Progenitor cell of endocrine pancreas (in vitro differentiated cells): ENCODE results near the gene HAVCR1. TPM values are rescaled to one million over a fixed set of nuclear protein-coding genes. Genes with fewer than 3 reads are reported as not detected.
"Not testable (repeated sequence)": the region's sequence is repeated elsewhere in the genome, so short reads cannot be mapped to it uniquely, and the experiment has no call there.

ENCODE experiments used
- DNase-seq: peaks from one replicate; pipeline ENCODE4 v3.0.0; 2021; ENCODE audit warnings: low spot score; ENCODE audit not compliant: unreplicated experiment
- H3K27ac Mint-ChIP-seq: 2 replicates; pipeline ENCODE4 v1.8.0; 2021; ENCODE audit warnings: mild to moderate bottlenecking, moderate library complexity, mixed read lengths
- H3K27me3 Mint-ChIP-seq: 2 replicates; pipeline ENCODE4 v1.8.0; 2021; ENCODE audit warnings: mixed read lengths
- H3K36me3 Mint-ChIP-seq: 2 replicates; pipeline ENCODE4 v1.8.0; 2022; ENCODE audit warnings: mixed read lengths; ENCODE audit not compliant: insufficient read depth
- H3K4me1 Mint-ChIP-seq: 2 replicates; pipeline ENCODE4 v1.8.0; 2021; ENCODE audit warnings: low read depth, mixed read lengths
- H3K4me3 Mint-ChIP-seq: 2 replicates; pipeline ENCODE4 v1.8.0; 2021; ENCODE audit warnings: low read depth, mild to moderate bottlenecking, moderate library complexity, mixed read lengths
- H3K9me3 Mint-ChIP-seq: 2 replicates; pipeline ENCODE4 v1.8.0; 2021; ENCODE audit warnings: low read depth, mixed read lengths
- total RNA-seq: library from RNA; stranded (reverse); gene quantifications from 2 replicates; pipeline ENCODE4 v1.2.1, GENCODE V29; 2021
- TF ChIP-seq, protein P1 (sequence below): fragments of 200-600 bp; sonication (generic); IDR thresholded peaks from one replicate; pipeline ENCODE4 v1.5.0; 2021; ENCODE audit warnings: antibody characterized with exemption, mild to moderate bottlenecking; ENCODE audit not compliant: unreplicated experiment

Gene HAVCR1
- total RNA-seq, 1 donor from 2014 or later = 1.2 TPM

DNA sequence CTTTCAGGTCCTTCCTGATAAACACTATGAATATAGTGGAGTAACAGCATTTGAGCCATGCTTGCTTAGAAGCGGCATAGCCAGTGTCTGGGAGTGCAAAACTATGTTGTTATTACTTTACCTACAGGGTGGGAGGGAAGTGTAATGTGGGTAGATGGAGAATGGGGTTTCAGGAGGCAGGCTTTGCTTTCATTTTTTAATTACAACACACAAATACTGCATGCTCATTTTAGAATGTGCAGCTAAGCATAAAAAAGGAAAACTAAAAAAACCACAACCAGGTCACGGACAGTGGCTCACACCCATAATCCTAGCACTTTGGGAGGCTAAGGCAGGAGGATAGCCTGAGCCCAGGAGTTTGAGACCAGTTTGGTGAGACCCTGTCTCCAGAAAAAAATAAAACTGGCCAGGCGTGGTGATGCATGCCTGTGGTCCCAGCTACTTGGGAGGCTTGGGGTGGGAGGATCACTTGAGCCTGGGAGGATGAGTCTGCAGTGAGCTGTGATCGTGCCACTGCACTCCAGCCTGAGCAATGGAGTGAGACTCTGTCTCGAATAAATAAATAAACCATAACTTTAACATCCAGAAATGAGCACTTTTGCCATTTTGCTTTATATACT is 20.2 kb downstream of the HAVCR1 start:
- TF ChIP-seq, protein P1, sequence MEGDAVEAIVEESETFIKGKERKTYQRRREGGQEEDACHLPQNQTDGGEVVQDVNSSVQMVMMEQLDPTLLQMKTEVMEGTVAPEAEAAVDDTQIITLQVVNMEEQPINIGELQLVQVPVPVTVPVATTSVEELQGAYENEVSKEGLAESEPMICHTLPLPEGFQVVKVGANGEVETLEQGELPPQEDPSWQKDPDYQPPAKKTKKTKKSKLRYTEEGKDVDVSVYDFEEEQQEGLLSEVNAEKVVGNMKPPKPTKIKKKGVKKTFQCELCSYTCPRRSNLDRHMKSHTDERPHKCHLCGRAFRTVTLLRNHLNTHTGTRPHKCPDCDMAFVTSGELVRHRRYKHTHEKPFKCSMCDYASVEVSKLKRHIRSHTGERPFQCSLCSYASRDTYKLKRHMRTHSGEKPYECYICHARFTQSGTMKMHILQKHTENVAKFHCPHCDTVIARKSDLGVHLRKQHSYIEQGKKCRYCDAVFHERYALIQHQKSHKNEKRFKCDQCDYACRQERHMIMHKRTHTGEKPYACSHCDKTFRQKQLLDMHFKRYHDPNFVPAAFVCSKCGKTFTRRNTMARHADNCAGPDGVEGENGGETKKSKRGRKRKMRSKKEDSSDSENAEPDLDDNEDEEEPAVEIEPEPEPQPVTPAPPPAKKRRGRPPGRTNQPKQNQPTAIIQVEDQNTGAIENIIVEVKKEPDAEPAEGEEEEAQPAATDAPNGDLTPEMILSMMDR = no peak
- Mint-ChIP-seq H3K4me1 (peaks cover 22% of the 10 kb centered on the region), H3K36me3 (no peaks in the 10 kb centered on the region), H3K27me3 (no peaks in the 10 kb centered on the region), H3K4me3 (no peak overlapping the region), H3K27ac (no peak overlapping the region), H3K9me3 (peaks cover 4% of the 10 kb centered on the region)
- DNase-seq = no peak

DNA sequence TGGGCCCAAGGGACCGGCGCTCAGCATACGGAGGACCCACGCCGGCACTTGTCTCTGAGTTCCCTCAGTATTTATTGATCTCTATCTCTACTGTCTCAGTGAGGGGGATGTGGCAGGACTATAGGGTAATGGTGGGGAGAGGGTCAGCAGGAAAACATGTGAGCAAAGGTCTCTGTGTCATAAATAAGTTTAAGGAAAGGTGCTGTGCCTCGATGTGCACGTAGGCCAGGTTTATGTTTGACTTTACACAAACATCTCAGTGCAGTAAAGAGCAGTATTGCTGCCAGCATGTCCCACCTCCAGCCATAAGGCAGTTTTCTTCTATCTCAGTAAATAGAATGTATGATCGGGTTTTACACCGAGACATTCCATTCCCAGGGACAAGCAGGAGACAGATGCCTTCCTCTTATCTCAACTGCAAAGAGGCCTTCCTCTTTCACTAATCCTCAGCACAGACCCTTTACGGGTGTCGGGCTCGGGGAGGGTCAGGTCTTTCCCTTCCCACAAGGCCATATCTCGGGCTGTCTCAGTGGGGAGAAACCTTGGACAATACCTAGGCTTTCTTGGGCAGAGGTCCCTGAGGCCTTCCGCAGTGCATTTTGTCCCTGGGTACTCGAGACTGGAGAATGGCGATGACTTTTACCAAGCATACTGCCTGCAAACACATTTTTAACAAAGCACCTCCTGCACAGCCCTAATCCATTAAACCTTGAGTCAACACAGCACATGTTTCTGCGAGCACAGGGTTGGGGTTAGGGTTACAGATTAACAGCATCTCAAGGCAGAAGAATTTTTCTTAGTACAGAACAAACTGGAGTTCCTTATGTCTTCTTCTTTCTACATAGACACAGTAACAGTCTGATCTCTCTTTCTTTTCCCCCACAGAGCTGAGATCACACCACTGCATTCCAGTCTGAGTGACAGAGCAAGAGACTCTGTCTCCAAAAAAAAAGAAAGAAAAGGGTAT is 24.5 kb downstream of the HAVCR1 start:
- H3K4me3 Mint-ChIP-seq = peak overlapping the region; percentile 42
- H3K36me3 Mint-ChIP-seq, H3K9me3 Mint-ChIP-seq, H3K27me3 Mint-ChIP-seq: not testable (repeated sequence)
- DNase-seq = peak; percentile 18
- H3K27ac Mint-ChIP-seq = peak overlapping the region; percentile 98
- peaks cover 34% of the 10 kb centered on the region for H3K4me1 Mint-ChIP-seq

DNA sequence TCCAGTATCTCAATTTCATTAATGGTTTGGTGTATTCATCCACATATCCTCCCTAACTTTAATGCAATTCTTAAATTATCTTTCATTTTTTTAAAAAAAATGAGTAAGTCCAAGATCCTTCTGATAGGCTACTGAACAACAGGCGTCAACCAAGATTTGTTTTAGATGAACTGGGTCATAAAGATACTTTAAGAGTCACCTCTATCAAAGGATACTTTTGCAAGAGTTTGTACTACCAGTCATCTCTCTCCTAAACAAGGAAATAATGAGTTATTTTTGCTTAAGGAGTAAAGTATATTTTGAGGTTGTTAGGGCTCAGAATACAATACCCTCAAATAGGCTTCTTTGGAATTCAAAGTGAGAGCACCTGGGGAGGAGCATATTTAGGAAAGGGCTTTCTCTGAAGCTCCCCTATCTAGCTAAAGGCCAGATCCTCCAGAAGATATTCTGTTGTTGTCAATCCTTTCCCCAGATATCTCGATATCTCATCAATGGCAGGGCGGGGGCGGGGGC is 25.8 kb downstream of the HAVCR1 start:
- no peak for DNase-seq
- peaks cover 4% of the 10 kb centered on the region for H3K9me3 Mint-ChIP-seq
- H3K4me1 Mint-ChIP-seq = peaks cover 32% of the 10 kb centered on the region
- peak overlapping the region; percentile 69 for H3K27ac Mint-ChIP-seq
- no peaks in the 10 kb centered on the region for H3K36me3 Mint-ChIP-seq
- TF ChIP-seq, protein P1 = no peak
- H3K4me3 Mint-ChIP-seq = no peak overlapping the region
- no peaks in the 10 kb centered on the region for H3K27me3 Mint-ChIP-seq

DNA sequence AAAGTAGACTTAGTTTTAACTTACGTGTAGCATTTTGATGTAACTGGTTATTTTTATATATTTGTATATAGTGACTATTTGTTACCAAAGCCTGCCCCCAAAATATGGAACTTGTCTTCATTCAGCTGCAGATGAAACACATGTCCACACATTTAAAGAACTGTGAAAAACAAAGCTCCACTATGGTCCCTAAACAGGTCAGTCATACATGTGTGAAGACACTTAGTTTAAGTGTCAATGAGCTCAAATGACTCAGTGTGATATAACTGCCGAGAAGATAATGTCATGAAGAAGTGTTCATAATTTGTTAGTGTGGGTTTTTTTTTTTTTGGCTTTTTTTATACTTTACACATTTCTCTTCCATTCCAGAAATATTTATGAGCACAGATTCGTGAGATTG is 28.2 kb downstream of the HAVCR1 start:
- Mint-ChIP-seq H3K9me3 (no peaks in the 10 kb centered on the region), H3K27me3 (no peaks in the 10 kb centered on the region), H3K27ac (peak overlapping the region; percentile 49), H3K36me3 (no peaks in the 10 kb centered on the region), H3K4me3 (no peak overlapping the region), H3K4me1 (peaks cover 31% of the 10 kb centered on the region)
- no peak for DNase-seq
- TF ChIP-seq, protein P1 = no peak

DNA sequence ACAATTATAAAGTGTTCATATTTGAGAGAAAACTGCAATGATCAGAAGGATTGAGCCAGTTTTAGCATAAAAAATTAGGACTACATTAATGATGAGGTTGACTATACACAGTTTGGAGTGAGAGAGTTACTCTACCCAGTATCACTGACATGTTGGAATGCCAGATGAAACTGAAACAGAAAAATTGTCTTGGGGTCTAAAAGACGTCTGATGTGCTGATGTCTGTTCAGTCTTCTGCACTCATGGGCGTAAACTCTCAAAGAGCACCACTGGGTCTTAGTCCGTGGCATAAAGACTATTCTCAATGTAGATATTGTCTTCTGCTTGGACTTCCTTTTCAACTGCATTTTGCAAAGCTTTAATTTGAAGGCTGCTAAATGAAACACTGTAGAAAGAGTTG is 29.5 kb downstream of the HAVCR1 start:
- no peak overlapping the region for H3K4me3 Mint-ChIP-seq
- peaks cover 20% of the 10 kb centered on the region for H3K4me1 Mint-ChIP-seq
- H3K27ac Mint-ChIP-seq = no peak overlapping the region
- no peaks in the 10 kb centered on the region for H3K36me3 Mint-ChIP-seq
- no peak for DNase-seq
- no peaks in the 10 kb centered on the region for H3K27me3 Mint-ChIP-seq
- TF ChIP-seq, protein P1 = no peak
- H3K9me3 Mint-ChIP-seq = no peaks in the 10 kb centered on the region

DNA sequence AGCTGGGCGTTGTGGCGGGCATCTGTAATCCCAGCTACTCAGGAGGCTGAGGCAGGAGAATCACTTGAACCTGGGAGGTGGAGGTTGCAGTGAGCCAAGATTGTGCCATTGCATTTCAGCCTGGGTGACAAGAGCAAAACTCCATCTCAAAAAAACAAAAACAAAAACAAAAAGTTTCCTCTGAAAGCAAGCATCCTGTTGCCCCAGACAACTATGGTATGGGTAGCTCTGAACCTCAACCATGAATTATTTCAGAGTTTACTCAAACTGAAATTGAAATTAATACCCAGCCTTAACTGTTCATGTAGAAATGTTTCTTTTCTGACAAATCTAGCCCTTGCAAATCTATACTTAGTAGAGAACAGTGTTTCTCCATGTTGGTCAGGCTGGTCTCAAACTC is 31.3 kb downstream of the HAVCR1 start:
- not testable (repeated sequence) for H3K27ac Mint-ChIP-seq, H3K36me3 Mint-ChIP-seq, H3K27me3 Mint-ChIP-seq

More for the DNA sequence above, 31.3 kb downstream of the HAVCR1 start:
- H3K9me3 Mint-ChIP-seq, H3K4me1 Mint-ChIP-seq, DNase-seq, H3K4me3 Mint-ChIP-seq: not testable (repeated sequence)
